ENCODE results near the gene LOXL1.
"Not testable (repeated sequence)": the region's sequence is repeated elsewhere in the genome, so short reads cannot be mapped to it uniquely, and the experiment has no call there.

Gene LOXL1

GRCh38 chr15:73923156-73923487 is 3.1 kb upstream of the LOXL1 start:
- no peak for DNase-seq

DNA sequence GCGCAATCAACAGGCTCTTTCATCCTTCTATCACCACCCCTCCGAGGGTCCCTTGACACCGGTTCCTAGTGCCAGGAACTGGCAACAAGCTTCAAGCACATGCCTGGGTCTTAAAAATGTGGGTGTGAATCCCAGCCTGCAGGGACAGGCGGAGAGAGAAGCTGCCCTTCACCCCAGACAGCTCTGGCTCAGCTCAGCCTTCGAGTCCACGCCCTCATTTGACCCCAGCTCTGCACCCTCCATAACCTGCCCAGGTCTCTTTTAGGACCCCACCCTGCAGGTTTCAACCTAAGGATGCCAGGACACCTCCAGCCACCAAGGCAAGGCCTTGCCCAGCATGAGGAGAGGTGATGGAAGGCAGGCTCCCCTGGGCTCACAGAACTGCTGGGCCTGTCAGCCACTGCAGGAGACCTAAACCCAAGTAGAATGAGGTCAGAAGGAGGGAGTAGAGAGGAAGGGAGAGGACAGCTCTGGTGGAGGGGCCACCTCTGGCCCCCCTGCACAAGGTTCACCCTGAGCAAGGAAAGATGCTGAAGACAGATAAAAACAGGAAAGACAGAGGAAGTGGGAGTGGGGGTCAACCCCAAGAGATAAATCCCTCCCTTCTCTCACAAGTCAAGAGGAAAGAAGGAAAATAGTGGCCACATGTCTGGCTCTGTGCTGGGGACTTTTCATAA is 2.6 kb upstream of the LOXL1 start:
- DNase-seq, result no peak

GRCh38 chr15:73924171-73924921 is 1.9 kb upstream of the LOXL1 start:
- peak; percentile 93 for DNase-seq

- peak; percentile 73 for DNase-seq
Measured at GRCh38 chr15:73925848-73926218, 429 bp upstream of the LOXL1 start.

DNA sequence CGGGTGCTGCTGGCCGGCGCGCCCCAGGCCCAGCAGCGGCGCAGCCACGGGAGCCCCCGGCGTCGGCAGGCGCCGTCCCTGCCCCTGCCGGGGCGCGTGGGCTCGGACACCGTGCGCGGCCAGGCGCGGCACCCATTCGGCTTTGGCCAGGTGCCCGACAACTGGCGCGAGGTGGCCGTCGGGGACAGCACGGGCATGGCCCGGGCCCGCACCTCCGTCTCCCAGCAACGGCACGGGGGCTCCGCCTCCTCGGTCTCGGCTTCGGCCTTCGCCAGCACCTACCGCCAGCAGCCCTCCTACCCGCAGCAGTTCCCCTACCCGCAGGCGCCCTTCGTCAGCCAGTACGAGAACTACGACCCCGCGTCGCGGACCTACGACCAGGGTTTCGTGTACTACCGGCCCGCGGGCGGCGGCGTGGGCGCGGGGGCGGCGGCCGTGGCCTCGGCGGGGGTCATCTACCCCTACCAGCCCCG is 777 bp downstream of the LOXL1 start:
- DNase-seq, result peak; percentile 42

- DNase-seq, result peak; percentile 68
Measured at GRCh38 chr15:73927476-73928240, 1.4 kb downstream of the LOXL1 start.

- no peak for DNase-seq
Measured at GRCh38 chr15:73928241-73928579, 1.9 kb downstream of the LOXL1 start.

GRCh38 chr15:73928971-73929627 is 2.8 kb downstream of the LOXL1 start:
- no peak for DNase-seq

DNA sequence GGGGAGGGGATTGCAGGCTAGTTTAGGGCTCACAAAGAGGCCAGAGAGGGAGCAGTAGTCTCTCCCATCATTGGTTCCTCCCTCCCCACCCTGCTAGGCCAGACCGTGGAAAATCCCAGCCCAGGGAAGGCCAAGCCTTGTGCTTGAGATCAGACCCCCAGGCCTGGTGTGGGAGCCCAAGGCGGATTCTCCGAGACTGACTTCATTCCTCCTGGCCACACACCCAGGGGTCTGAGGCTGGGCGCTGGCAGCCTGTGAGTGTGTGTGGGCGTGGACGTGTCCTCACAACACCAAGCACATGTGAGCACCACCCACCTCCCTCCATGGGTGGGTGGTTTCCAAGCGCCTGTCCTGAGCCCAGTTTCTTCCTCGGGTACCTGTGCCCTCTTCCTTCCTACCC is 4.1 kb downstream of the LOXL1 start:
- DNase-seq, result no peak

GRCh38 chr15:73930790-73931281 is 4.6 kb downstream of the LOXL1 start:
- DNase-seq, result no peak

- DNase-seq, result no peak
Measured at GRCh38 chr15:73931441-73931840, 5.2 kb downstream of the LOXL1 start.

DNA sequence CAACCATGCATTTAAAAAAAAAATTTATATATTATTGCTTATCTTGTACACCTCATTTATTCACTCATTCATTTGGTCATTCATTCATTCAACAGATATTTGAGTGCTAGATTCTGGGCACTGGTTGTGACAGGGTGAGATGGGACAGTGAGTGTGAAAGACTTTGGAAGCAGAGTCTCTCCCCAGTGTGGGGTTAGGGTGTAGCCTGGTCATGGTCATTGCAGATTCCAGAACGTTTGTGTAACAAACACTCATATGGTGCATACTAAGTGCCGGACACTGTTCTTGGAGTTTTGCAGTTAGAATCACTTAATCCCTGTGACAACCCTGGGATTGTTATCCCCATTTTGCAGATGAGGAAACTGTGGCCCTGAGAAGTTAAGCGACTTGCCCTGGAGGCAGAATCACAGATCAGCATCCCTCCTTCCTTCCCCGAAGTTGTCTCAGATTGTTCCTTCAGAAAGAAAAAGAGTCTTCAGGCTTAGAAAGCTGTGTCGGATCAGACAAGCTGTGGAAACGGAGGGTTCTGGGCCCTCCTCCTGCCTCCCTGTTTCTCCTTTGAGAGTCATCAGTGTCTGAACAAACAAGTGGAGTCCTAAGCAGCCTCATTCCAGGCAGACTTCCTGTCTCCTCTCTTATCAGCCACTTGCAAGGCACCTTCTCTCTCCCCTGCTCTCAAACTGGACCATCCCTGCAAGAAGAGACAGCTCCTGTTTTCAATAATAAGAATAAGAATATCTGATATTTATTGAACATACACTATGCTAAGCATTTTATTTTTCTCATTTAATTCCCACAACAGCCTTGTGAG is 6.3 kb downstream of the LOXL1 start:
- no peak for DNase-seq

- DNase-seq, result no peak
Measured at GRCh38 chr15:73934281-73934680, 8.0 kb downstream of the LOXL1 start.

GRCh38 chr15:73935547-73935946 is 9.3 kb downstream of the LOXL1 start:
- no peak for DNase-seq

GRCh38 chr15:73936181-73936580 is 9.9 kb downstream of the LOXL1 start:
- DNase-seq, result no peak

GRCh38 chr15:73936588-73937290 is 10.5 kb downstream of the LOXL1 start:
- DNase-seq, result no peak

GRCh38 chr15:73937296-73937695 is 11.0 kb downstream of the LOXL1 start:
- no peak for DNase-seq

GRCh38 chr15:73937726-73938125 is 11.5 kb downstream of the LOXL1 start:
- no peak for DNase-seq

- not testable (repeated sequence) for DNase-seq
Measured at GRCh38 chr15:73938516-73938915, 12.3 kb downstream of the LOXL1 start.

- no peak for DNase-seq
Measured at GRCh38 chr15:73939138-73939537, 12.9 kb downstream of the LOXL1 start.

GRCh38 chr15:73940061-73940981 is 14.1 kb downstream of the LOXL1 start:
- no peak for DNase-seq
